B cell (primary cell): ENCODE data around the gene SIPA1. TPM values are rescaled to one million over a fixed set of nuclear protein-coding genes. Genes with fewer than 3 reads are reported as not detected.
A peak's percentile ranks its signal among the peaks of the same experiment; 100 is the strongest.

Source experiments
- ATAC-seq: fragments of 200-7000 bp; cut with Tn5 transposase; one replicate; pipeline ENCODE4 v1.10.0; 2021; ENCODE audit warnings: low read depth, mild to moderate bottlenecking, moderate number of reproducible peaks, moderate library complexity
- CTCF ChIA-PET: fragments of 350-600 bp; sonication (Branson Sonifier 250); formaldehyde crosslinking; loops from one replicate; lab custom pipeline; 2021; ENCODE audit warnings: antibody characterized with exemption, inconsistent platforms; lab: Charles Lee
- POLR2A ChIA-PET: fragments of 350-600 bp; sonication (Branson Sonifier 250); formaldehyde crosslinking; loops from one replicate; lab custom pipeline; 2021; ENCODE audit warnings: antibody characterized with exemption; lab: Charles Lee
- DNase-seq: peaks from one replicate; pipeline ENCODE4 v3.0.0; 2013
- H2AFZ ChIP-seq: 2 replicates; pipeline ENCODE4 v1.6.1; 2012; ENCODE audit warnings: mild to moderate bottlenecking, low read depth, low read length; ENCODE audit not compliant: insufficient read depth, poor library complexity, severe bottlenecking
- H3K27ac ChIP-seq, 2 donors: 1 replicate in 1 of 2; 2 replicates in 1 of 2; pipeline ENCODE4 v1.5.1; 2012 to 2013; ENCODE audit warnings: low read length in 2 of 2, mild to moderate bottlenecking in 2 of 2, moderate library complexity in 1 of 2
- H3K27me3 ChIP-seq, 4 experiments: fragments of 200-600 bp in 1 of 4; sonication (generic) in 1 of 4; replicated peaks in 1 of 4; 1 replicate in 2 of 4; 2 replicates in 2 of 4; pipeline versions ENCODE4 v1.6.1 to v1.7.0; 2013 to 2016; ENCODE audit warnings: low read length in 3 of 4, mild to moderate bottlenecking in 2 of 4, mixed read lengths in 1 of 4, moderate library complexity in 1 of 4; ENCODE audit not compliant: insufficient read depth in 4 of 4, control insufficient read depth in 3 of 4; ENCODE audit errors: control extremely low read depth in 1 of 4
- H3K36me3 ChIP-seq, 2 experiments: replicated peaks in 1 of 2; 1 replicate in 1 of 2; 2 replicates in 1 of 2; pipeline versions ENCODE4 v1.6.1 to v1.7.1; 2013; ENCODE audit warnings: low read length in 1 of 2; ENCODE audit not compliant: insufficient read depth in 2 of 2, control insufficient read depth in 1 of 2; ENCODE audit errors: control extremely low read depth in 1 of 2, extremely low read depth in 1 of 2
- H3K4me1 ChIP-seq, 2 donors: fragments of 200-600 bp in 1 of 2; sonication (generic) in 1 of 2; 1 replicate in 1 of 2; 2 replicates in 1 of 2; pipeline versions ENCODE4 v1.5.1 to v1.6.1; 2013 to 2017; ENCODE audit warnings: low read length in 2 of 2; ENCODE audit not compliant: control insufficient read depth in 2 of 2, insufficient read depth in 2 of 2
- H3K4me2 ChIP-seq: replicated peaks from 2 replicates; pipeline ENCODE3; 2012; ENCODE audit warnings: mild to moderate bottlenecking, low read depth, low read length; ENCODE audit not compliant: poor library complexity, severe bottlenecking
- H3K4me3 ChIP-seq, 5 experiments: fragments of 200-600 bp in 1 of 5; sonication (generic) in 1 of 5; 1 replicate in 3 of 5; 2 replicates in 2 of 5; pipeline versions ENCODE4 v1.5.1 to v1.7.0; 2011 to 2016; ENCODE audit warnings: low read length in 4 of 5, mild to moderate bottlenecking in 4 of 5, low read depth in 2 of 5, control low read depth in 1 of 5, moderate library complexity in 1 of 5; ENCODE audit not compliant: insufficient read depth in 1 of 5; ENCODE audit errors: control extremely low read depth in 1 of 5, extremely low read depth in 1 of 5
- H3K79me2 ChIP-seq: fragments of 200-600 bp; sonication (generic); one replicate; pipeline ENCODE4 v1.6.0; 2016; ENCODE audit warnings: low read length; ENCODE audit not compliant: control insufficient read depth, insufficient read depth
- H3K9ac ChIP-seq: fragments of 200-600 bp; sonication (generic); 2 replicates; pipeline ENCODE4 v1.6.1; 2017; ENCODE audit warnings: mild to moderate bottlenecking, low read length, moderate library complexity
- H3K9me3 ChIP-seq, 3 donors: one replicate each; pipeline versions ENCODE4 v1.6.1 to v1.7.1; 2013; ENCODE audit warnings: low read length in 2 of 3; ENCODE audit not compliant: control insufficient read depth in 2 of 3, insufficient read depth in 1 of 3; ENCODE audit errors: control extremely low read depth in 1 of 3
- H4K20me1 ChIP-seq: 2 replicates; pipeline ENCODE4 v1.6.0; 2012; ENCODE audit warnings: mild to moderate bottlenecking, low read length; ENCODE audit not compliant: insufficient read depth, control insufficient read depth, poor library complexity, severe bottlenecking
- H3K27ac Mint-ChIP-seq: one replicate; pipeline ENCODE4 v1.8.0; 2021; ENCODE audit warnings: mixed read lengths
- H3K27me3 Mint-ChIP-seq: one replicate; pipeline ENCODE4 v1.8.0; 2021; ENCODE audit warnings: mixed read lengths
- H3K4me1 Mint-ChIP-seq: one replicate; pipeline ENCODE4 v1.8.0; 2021; ENCODE audit warnings: mixed read lengths
- H3K4me3 Mint-ChIP-seq: one replicate; pipeline ENCODE4 v1.8.0; 2021; ENCODE audit warnings: mixed read lengths
- H3K9me3 Mint-ChIP-seq: one replicate; pipeline ENCODE4 v1.8.0; 2022; ENCODE audit warnings: mixed read lengths; ENCODE audit not compliant: insufficient read depth
- CTCF ChIP-seq: fragments of 200-600 bp; IDR thresholded peaks from one replicate; pipeline ENCODE4 v1.8.0; 2022; ENCODE audit warnings: antibody characterized with exemption, mild to moderate bottlenecking
- EZH2 ChIP-seq: IDR thresholded peaks from 2 replicates; pipeline ENCODE4 v1.6.1; 2012; ENCODE audit warnings: borderline replicate concordance, low read depth, mild to moderate bottlenecking, moderate library complexity, low read length; ENCODE audit not compliant: insufficient read depth, poor library complexity, severe bottlenecking
- WGBS: methylation state at CpG from one replicate; pipeline ENCODE4 v1.1.5; 2013; ENCODE audit warnings: missing lambda C conversion rate; ENCODE audit not compliant: insufficient coverage; 5-methylcytosine and 5-hydroxymethylcytosine counted together
- intact Hi-C: fragments of 100-400 bp; cut with micrococcal nuclease; formaldehyde crosslinking; loops from one replicate; pipeline ENCODE4 v1.10.0; 2022
- polyA plus RNA-seq: library from polyadenylated mRNA; depleted of rRNA; stranded (reverse); fragments of >200 nt; gene quantifications from 2 replicates; pipeline ENCODE4 v1.2.3, GENCODE V29; 2012
- total RNA-seq, 2 donors: library from RNA; stranded (reverse); fragments of 120-200 nt in 1 of 2; gene quantifications; 1 replicate in 1 of 2; 2 replicates in 1 of 2; pipeline versions ENCODE4 v1.2.3 to v1.2.4, GENCODE V29; 2013 to 2022

The SIPA1 gene
- total and polyA plus RNA-seq, 2 donors (not counting 1 experiment from before 2014, with no cell fraction given) = 314 to 448 TPM

- Mint-ChIP-seq H3K4me3 (no peak overlapping the region), H3K27me3 (no peaks in the 10 kb centered on the region), H3K9me3 (no peaks in the 10 kb centered on the region), H3K27ac (no peak overlapping the region), H3K4me1 (peaks cover 39% of the 10 kb centered on the region)
- Histone ChIP-seq H3K9ac (no peak overlapping the region), H3K9me3 (no peaks in the 10 kb centered on the region), H3K36me3 (peaks cover 0 to 34% of the 10 kb centered on the region in 2 experiments), H3K4me1 (peaks cover 29 to 45% of the 10 kb centered on the region in 2 donors), H3K27ac (no peak overlapping the region), H3K79me2 (no peaks in the 10 kb centered on the region), H2AFZ (no peak overlapping the region), H3K27me3 (no peaks in the 10 kb centered on the region), H3K4me3 (no peak overlapping the region), H4K20me1 (peaks cover 24% of the 10 kb centered on the region), H3K4me2 (no peak overlapping the region)
- no peak for TF ChIP-seq EZH2
- ATAC-seq (no peak), DNase-seq (no peak)
- WGBS = 94% methylated on average over 97 of the region's 106 CpGs
- POLR2A ChIA-PET = interaction anchor here (0.6 to 1.5 kb wide), 3 partner anchors 11 to 17 kb away, joined by 4 to 9 read pairs (median 5); partner anchors contain the start of gene EHBP1L1
- intact Hi-C loops = no loop called here
- CTCF ChIA-PET = interaction anchor here (0.6 to 9.7 kb wide), 10 partner anchors 11 to 49 kb away, joined by 3 to 144 read pairs (median 6); partner anchors contain the start of genes EHBP1L1, FAM89B, PCNX3 and ZNRD2
Observed at GRCh38 chr11:65591939-65592857, 45.7 kb upstream of the SIPA1 start.

- Mint-ChIP-seq H3K4me1 (peaks cover 31% of the 10 kb centered on the region), H3K4me3 (no peak overlapping the region), H3K27me3 (no peaks in the 10 kb centered on the region), H3K9me3 (no peaks in the 10 kb centered on the region), H3K27ac (no peak overlapping the region)
- Histone ChIP-seq H3K4me2 (no peak overlapping the region), H4K20me1 (peaks cover 29% of the 10 kb centered on the region), H3K4me1 (peaks cover 21 to 37% of the 10 kb centered on the region in 2 donors), H3K27me3 (no peaks in the 10 kb centered on the region), H2AFZ (no peak overlapping the region), H3K36me3 (peaks cover 0 to 40% of the 10 kb centered on the region in 2 experiments), H3K4me3 (no peak overlapping the region), H3K9ac (no peak overlapping the region), H3K79me2 (peaks cover 2% of the 10 kb centered on the region), H3K27ac (no peak overlapping the region), H3K9me3 (no peaks in the 10 kb centered on the region)
- 90% methylated on average over 20 of the region's 22 CpGs for WGBS
- no peak for TF ChIP-seq EZH2
- TF ChIP-seq CTCF = no peak
- ChIA-PET CTCF (interaction anchor here (0.6 to 9.7 kb wide), 19 partner anchors 9 to 263 kb away, joined by 3 to 144 read pairs (median 6); partner anchors contain the start of genes EHBP1L1, FAM89B, PCNX3 and ZNRD2), POLR2A (interaction anchor here (0.6 to 2.1 kb wide), 3 partner anchors 12 to 53 kb away, joined by 5 to 13 read pairs (median 10); partner anchors contain the start of gene EHBP1L1)
- intact Hi-C loops = no loop called here
- peak; percentile 37 for DNase-seq
- ATAC-seq = no peak
Observed at GRCh38 chr11:65592858-65593517, 44.9 kb upstream of the SIPA1 start.
